SU-DHL-6 (cell line): ENCODE data around the gene PTBP3.

Experiments
- H2AFZ ChIP-seq: fragments of 200-600 bp; sonication (generic); 2 replicates; pipeline ENCODE4 v1.6.1; 2014; ENCODE audit warnings: low read depth, mild to moderate bottlenecking, moderate library complexity, mixed read lengths, antibody characterized with exemption, low read length; ENCODE audit not compliant: severe bottlenecking
- H3F3A ChIP-seq: fragments of 200-600 bp; shearing (Covaris generic); 2 replicates; pipeline ENCODE4 v1.6.0; 2016; ENCODE audit warnings: antibody characterized with exemption, mild to moderate bottlenecking; ENCODE audit not compliant: insufficient read depth
- H3K27ac ChIP-seq: fragments of 200-600 bp; sonication (generic); 2 replicates; pipeline ENCODE4 v1.5.1; 2016; ENCODE audit warnings: low read depth, mild to moderate bottlenecking, low read length, moderate library complexity, mixed read lengths
- H3K27me3 ChIP-seq: fragments of 200-600 bp; sonication (generic), shearing (Covaris generic); 2 replicates; pipeline ENCODE4 v1.6.0; 2014; ENCODE audit warnings: mild to moderate bottlenecking, low read length
- H3K36me3 ChIP-seq: fragments of 200-600 bp; sonication (generic); 2 replicates; pipeline ENCODE4 v1.6.1; 2014; ENCODE audit warnings: mild to moderate bottlenecking, low read length, mixed read lengths
- H3K4me2 ChIP-seq: fragments of 300-600, 200-600 bp; shearing (Covaris generic), sonication (generic); 2 replicates; pipeline ENCODE4 v1.6.0; 2014; ENCODE audit warnings: low read length, low read depth, mild to moderate bottlenecking; ENCODE audit not compliant: poor library complexity, severe bottlenecking
- H3K4me3 ChIP-seq: fragments of 200-600 bp; sonication (generic); 2 replicates; pipeline ENCODE4 v1.5.1; 2014; ENCODE audit warnings: antibody characterized with exemption, low read length, mild to moderate bottlenecking, mixed read lengths; ENCODE audit not compliant: insufficient read depth, poor library complexity, severe bottlenecking
- H3K79me2 ChIP-seq: fragments of 200-600 bp; sonication (generic); 2 replicates; pipeline ENCODE4 v1.6.1; 2014; ENCODE audit warnings: mild to moderate bottlenecking, low read length, moderate library complexity; ENCODE audit not compliant: insufficient read depth
- H3K9ac ChIP-seq: fragments of 200-600 bp; sonication (generic); 2 replicates; pipeline ENCODE4 v1.7.0; 2014; ENCODE audit warnings: mild to moderate bottlenecking, low read length
- H3K9me2 ChIP-seq: fragments of 200-600 bp; sonication (generic); replicated peaks from 2 replicates; pipeline ENCODE4 v1.6.1; 2014; ENCODE audit warnings: low read length; ENCODE audit not compliant: insufficient read depth
- H3K9me3 ChIP-seq: fragments of 200-600 bp; sonication (generic); 2 replicates; pipeline ENCODE4 v1.6.1; 2014; ENCODE audit warnings: low read length, mixed read lengths; ENCODE audit not compliant: insufficient read depth
- H4K20me1 ChIP-seq: fragments of 200-600 bp; sonication (generic); 2 replicates; pipeline ENCODE4 v1.6.1; 2014; ENCODE audit warnings: low read depth, mild to moderate bottlenecking, antibody characterized with exemption, low read length, moderate library complexity, mixed read lengths
- CTCF ChIP-seq: fragments of 200-600 bp; sonication (generic); IDR thresholded peaks from one replicate; pipeline ENCODE4 v1.5.1; 2017; ENCODE audit warnings: antibody characterized with exemption, mild to moderate bottlenecking, low read length, moderate library complexity; ENCODE audit not compliant: insufficient read depth, poor library complexity, severe bottlenecking
- EZH2phosphoT487 ChIP-seq: fragments of 200-600 bp; sonication (generic), shearing (Covaris generic); conservative IDR thresholded peaks from 2 replicates; pipeline ENCODE4 v1.6.1; 2018; ENCODE audit warnings: mild to moderate bottlenecking, antibody characterized with exemption, low read length, moderate library complexity, mixed read lengths

PTBP3 gene

GRCh38 chr9:112351184-112351583 lies 17.8 kb upstream of the PTBP3 start:
- no peak overlapping the region for H3K4me2 ChIP-seq
- no peaks in the 10 kb centered on the region for H3K9me2 ChIP-seq
- no peak overlapping the region for H3K9ac ChIP-seq
- no peak overlapping the region for H3K4me3 ChIP-seq
- H3K27ac ChIP-seq = no peak overlapping the region
- TF ChIP-seq EZH2phosphoT487 (no peak), CTCF (no peak)
- H3K36me3 ChIP-seq = no peaks in the 10 kb centered on the region
- H3K9me3 ChIP-seq = no peaks in the 10 kb centered on the region
- no peaks in the 10 kb centered on the region for H3K79me2 ChIP-seq
- no peaks in the 10 kb centered on the region for H3F3A ChIP-seq
- no peak overlapping the region for H2AFZ ChIP-seq
- H3K27me3 ChIP-seq = no peaks in the 10 kb centered on the region
- no peaks in the 10 kb centered on the region for H4K20me1 ChIP-seq

- H3K27ac ChIP-seq = no peak overlapping the region
- H3K27me3 ChIP-seq = no peaks in the 10 kb centered on the region
- H3F3A ChIP-seq = no peaks in the 10 kb centered on the region
- no peak overlapping the region for H3K9ac ChIP-seq
- H3K9me2 ChIP-seq = no peaks in the 10 kb centered on the region
- no peak overlapping the region for H2AFZ ChIP-seq
- no peaks in the 10 kb centered on the region for H3K79me2 ChIP-seq
- H3K4me2 ChIP-seq = no peak overlapping the region
- H3K9me3 ChIP-seq = no peaks in the 10 kb centered on the region
- no peaks in the 10 kb centered on the region for H4K20me1 ChIP-seq
- TF ChIP-seq EZH2phosphoT487 (no peak), CTCF (no peak)
- H3K36me3 ChIP-seq = no peaks in the 10 kb centered on the region
- H3K4me3 ChIP-seq = no peak overlapping the region
Observed at GRCh38 chr9:112349008-112349333, 15.6 kb upstream of the PTBP3 start.

- Histone ChIP-seq H3K27me3 (no peaks in the 10 kb centered on the region), H3K9me3 (no peaks in the 10 kb centered on the region), H3K79me2 (no peaks in the 10 kb centered on the region), H3K4me2 (no peak overlapping the region), H3K27ac (no peak overlapping the region), H3K9ac (no peak overlapping the region), H3K4me3 (no peak overlapping the region), H4K20me1 (no peaks in the 10 kb centered on the region), H3K36me3 (no peaks in the 10 kb centered on the region), H2AFZ (no peak overlapping the region), H3K9me2 (no peaks in the 10 kb centered on the region), H3F3A (no peaks in the 10 kb centered on the region)
- TF ChIP-seq CTCF = no peak
- no peak for TF ChIP-seq EZH2phosphoT487
Observed at GRCh38 chr9:112348257-112349007, 15.0 kb upstream of the PTBP3 start.
